ENCODE results near the gene CSRNP2. TPM values are rescaled to one million over a fixed set of nuclear protein-coding genes. Genes with fewer than 3 reads are reported as not detected.

The CSRNP2 gene
- total and polyA plus RNA-seq, 2 donors (not counting 3 experiments of a cell fraction or from before 2014, with no cell fraction given), result 24.2 to 49.7 TPM

DNA sequence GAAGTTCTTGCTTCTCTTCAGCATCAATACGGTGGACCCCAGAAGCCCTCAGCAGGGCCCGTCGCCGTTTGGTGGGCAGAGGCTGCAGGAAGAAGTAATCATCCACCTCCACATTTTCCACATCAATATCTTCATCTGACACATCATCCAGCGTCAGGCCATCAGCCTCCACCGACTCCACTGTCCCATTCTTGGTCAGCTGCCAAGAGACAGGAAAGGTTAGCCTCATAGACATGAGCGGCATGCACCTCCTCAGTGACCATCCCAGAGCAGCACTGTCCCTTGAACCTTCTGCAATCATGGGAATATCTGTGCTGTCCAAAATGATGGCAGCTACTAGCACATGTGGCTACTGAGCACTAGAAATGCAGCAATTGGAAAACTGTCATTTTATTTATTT is 15.6 kb downstream of the CSRNP2 start:
- Histone ChIP-seq H3K4me3 (replicated peaks in 1 of 3; ENCODE audit: insufficient read depth in 1 of 3, low read depth in 1 of 3, low read length in 3 of 3) (no peak overlapping the region), H3K9ac (replicated peaks; ENCODE audit: extremely low read depth, insufficient read depth, low read length) (no peak overlapping the region), H3K36me3 (ENCODE audit: control insufficient read depth in 2 of 2, extremely low read depth in 1 of 2, insufficient read depth in 2 of 2, low read length in 2 of 2) (peaks cover 11 to 38% of the 10 kb centered on the region in 2 experiments), H3K4me2 (ENCODE audit: insufficient read depth, low read length) (no peak overlapping the region), H4K20me1 (replicated peaks; ENCODE audit: control insufficient read depth, extremely low read depth, insufficient read depth, low read length) (no peaks in the 10 kb centered on the region), H3K79me2 (ENCODE audit: control insufficient read depth, insufficient read depth, low read length) (no peaks in the 10 kb centered on the region), H3K27ac (ENCODE audit: insufficient read depth, low read depth, low read length) (no peak overlapping the region), H3K9me1 (replicated peaks; ENCODE audit: control insufficient read depth, extremely low read depth, insufficient read depth, low read length) (no peaks in the 10 kb centered on the region), H3K9me3 (replicated peaks; ENCODE audit: control insufficient read depth, insufficient read depth, low read length) (no peaks in the 10 kb centered on the region), H3K27me3 (ENCODE audit: control insufficient read depth in 2 of 2, insufficient read depth in 2 of 2, low read length in 2 of 2) (no peaks in the 10 kb centered on the region), H3K4me1 (ENCODE audit: control insufficient read depth, extremely low read depth, insufficient read depth, low read length) (no peaks in the 10 kb centered on the region), H2AFZ (ENCODE audit: low read depth, low read length) (no peak overlapping the region)
- TF ChIP-seq EZH2 (IDR thresholded peaks at IDR 0.05; ENCODE audit: borderline replicate concordance, low read depth, low read length, severe bottlenecking) (no peak), MYC (IDR thresholded peaks at IDR 0.05; ENCODE audit: low read depth, low read length) (no peak), FOS (IDR thresholded peaks at IDR 0.05; ENCODE audit: borderline replicate concordance, insufficient read depth, low read length) (no peak), GATA2 (IDR thresholded peaks at IDR 0.05; ENCODE audit: insufficient read depth, insufficient read length, low read depth, low read length) (no peak), POLR2AphosphoS5 (IDR thresholded peaks at IDR 0.05; ENCODE audit: insufficient read depth, low read depth, low read length) (no peak), JUN (IDR thresholded peaks at IDR 0.05; ENCODE audit: borderline replicate concordance, insufficient read depth, insufficient read length, low read depth) (no peak), POLR2A (IDR thresholded peaks at IDR 0.05; ENCODE audit: low read depth, low read length) (no peak)
- TF ChIP-seq, protein P1, sequence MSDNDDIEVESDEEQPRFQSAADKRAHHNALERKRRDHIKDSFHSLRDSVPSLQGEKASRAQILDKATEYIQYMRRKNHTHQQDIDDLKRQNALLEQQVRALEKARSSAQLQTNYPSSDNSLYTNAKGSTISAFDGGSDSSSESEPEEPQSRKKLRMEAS (IDR thresholded peaks at IDR 0.05; ENCODE audit: insufficient read depth, insufficient read length), result no peak
- TF ChIP-seq, protein P2, sequence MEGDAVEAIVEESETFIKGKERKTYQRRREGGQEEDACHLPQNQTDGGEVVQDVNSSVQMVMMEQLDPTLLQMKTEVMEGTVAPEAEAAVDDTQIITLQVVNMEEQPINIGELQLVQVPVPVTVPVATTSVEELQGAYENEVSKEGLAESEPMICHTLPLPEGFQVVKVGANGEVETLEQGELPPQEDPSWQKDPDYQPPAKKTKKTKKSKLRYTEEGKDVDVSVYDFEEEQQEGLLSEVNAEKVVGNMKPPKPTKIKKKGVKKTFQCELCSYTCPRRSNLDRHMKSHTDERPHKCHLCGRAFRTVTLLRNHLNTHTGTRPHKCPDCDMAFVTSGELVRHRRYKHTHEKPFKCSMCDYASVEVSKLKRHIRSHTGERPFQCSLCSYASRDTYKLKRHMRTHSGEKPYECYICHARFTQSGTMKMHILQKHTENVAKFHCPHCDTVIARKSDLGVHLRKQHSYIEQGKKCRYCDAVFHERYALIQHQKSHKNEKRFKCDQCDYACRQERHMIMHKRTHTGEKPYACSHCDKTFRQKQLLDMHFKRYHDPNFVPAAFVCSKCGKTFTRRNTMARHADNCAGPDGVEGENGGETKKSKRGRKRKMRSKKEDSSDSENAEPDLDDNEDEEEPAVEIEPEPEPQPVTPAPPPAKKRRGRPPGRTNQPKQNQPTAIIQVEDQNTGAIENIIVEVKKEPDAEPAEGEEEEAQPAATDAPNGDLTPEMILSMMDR (IDR thresholded peaks at IDR 0.05; ENCODE audit: extremely low read depth in 1 of 2, insufficient read depth in 1 of 2, low read depth in 1 of 2, low read length in 2 of 2), result no peak
- dilution Hi-C loops (cut with MboI; ENCODE audit: extremely low pct_ligation_motif_present, low sequenced_read_pairs), result no loop called here
- ChIA-PET CTCF (no interaction called here), POLR2A (no interaction called here)
- intact Hi-C loops (cut with micrococcal nuclease), result no loop called here
- FAIRE-seq, result no peak
- no peak for DNase-seq (ENCODE audit: low read depth, low spot score)
- no TSS peak for BruUV-seq (replicated peaks)
